ENCODE measurements around the gene FBRSL1.

- TF ChIP-seq CTCF (IDR thresholded peaks at IDR 0.05) (no peak), POLR2A (IDR thresholded peaks at IDR 0.05; ENCODE audit: low read depth) (no peak), POLR2AphosphoS5 (IDR thresholded peaks at IDR 0.05) (no peak)
These were observed 10.3 kb downstream of the FBRSL1 start for GRCh38 chr12:132500142-132500855.

All from esophagus muscularis mucosa (tissue), 3 donors.